Measurements from ENCODE around the gene SPDYA. TPM values are rescaled to one million over a fixed set of nuclear protein-coding genes. Genes with fewer than 3 reads are reported as not detected.

Gene SPDYA
- total RNA-seq, 4 donors from 2014 or later = 0.35 to 0.80 TPM; not detected in 2

DNA sequence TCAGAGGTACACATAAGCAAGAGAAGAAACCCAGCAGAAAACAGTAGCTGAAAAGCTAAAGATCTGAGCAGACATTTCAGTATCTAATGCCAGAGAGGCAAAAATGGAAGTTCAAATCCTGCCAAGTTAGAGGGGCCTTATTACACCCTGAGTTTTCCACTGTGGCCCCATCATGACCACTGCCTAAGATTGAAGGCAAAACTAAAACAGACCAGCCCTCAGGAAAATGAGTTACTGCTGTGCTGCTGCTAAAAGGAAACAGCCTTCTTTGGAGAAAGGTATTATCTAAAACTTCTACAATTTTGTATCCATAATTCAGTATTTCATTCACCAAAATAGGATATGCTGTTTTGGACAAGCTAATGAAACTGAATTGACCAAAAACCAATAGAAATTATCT is 42.2 kb upstream of the SPDYA start:
- Histone ChIP-seq H3K4me1 (peaks cover 0 to 54% (median 4%) of the 10 kb centered on the region in 4 donors), H3K9me3 (no peaks in the 10 kb centered on the region), H3K27me3 (no peaks in the 10 kb centered on the region), H3K36me3 (no peaks in the 10 kb centered on the region), H3K4me3 (no peak overlapping the region), H3K27ac (no peak overlapping the region)
- TF ChIP-seq CTCF (IDR thresholded peaks at IDR 0.05) (no peak), POLR2A (IDR thresholded peaks at IDR 0.05) (no peak)
- DNase-seq = no peak

GRCh38 chr2:28768952-28769351 is 41.7 kb upstream of the SPDYA start:
- Histone ChIP-seq H3K4me3 (no peak overlapping the region), H3K9me3 (no peaks in the 10 kb centered on the region), H3K27me3 (no peaks in the 10 kb centered on the region), H3K36me3 (no peaks in the 10 kb centered on the region), H3K27ac (no peak overlapping the region), H3K4me1 (peaks cover 0 to 50% (median 4%) of the 10 kb centered on the region in 4 donors)
- TF ChIP-seq CTCF (IDR thresholded peaks at IDR 0.05) (no peak), POLR2A (IDR thresholded peaks at IDR 0.05) (no peak)
- DNase-seq = no peak

GRCh38 chr2:28772351-28772750 is 38.3 kb upstream of the SPDYA start:
- H3K4me3 ChIP-seq = no peak overlapping the region
- no peak overlapping the region for H3K27ac ChIP-seq
- peaks cover 0 to 7% (median 0%) of the 10 kb centered on the region in 3 donors for H3K36me3 ChIP-seq
- TF ChIP-seq CTCF (IDR thresholded peaks at IDR 0.05) (no peak), POLR2A (IDR thresholded peaks at IDR 0.05) (no peak)
- no peaks in the 10 kb centered on the region for H3K27me3 ChIP-seq
- DNase-seq = no peak
- H3K9me3 ChIP-seq = no peaks in the 10 kb centered on the region
- H3K4me1 ChIP-seq = peaks cover 0 to 28% (median 1%) of the 10 kb centered on the region in 4 donors

GRCh38 chr2:28776471-28776870 is 34.2 kb upstream of the SPDYA start:
- Histone ChIP-seq H3K27ac (no peak overlapping the region), H3K4me1 (peaks cover 0 to 13% (median 0%) of the 10 kb centered on the region in 4 donors), H3K27me3 (no peaks in the 10 kb centered on the region), H3K9me3 (no peaks in the 10 kb centered on the region), H3K36me3 (peaks cover 0 to 49% (median 0%) of the 10 kb centered on the region in 3 donors), H3K4me3 (no peak overlapping the region)
- TF ChIP-seq CTCF (IDR thresholded peaks at IDR 0.05) (no peak), POLR2A (IDR thresholded peaks at IDR 0.05) (no peak)
- no peak for DNase-seq

DNA sequence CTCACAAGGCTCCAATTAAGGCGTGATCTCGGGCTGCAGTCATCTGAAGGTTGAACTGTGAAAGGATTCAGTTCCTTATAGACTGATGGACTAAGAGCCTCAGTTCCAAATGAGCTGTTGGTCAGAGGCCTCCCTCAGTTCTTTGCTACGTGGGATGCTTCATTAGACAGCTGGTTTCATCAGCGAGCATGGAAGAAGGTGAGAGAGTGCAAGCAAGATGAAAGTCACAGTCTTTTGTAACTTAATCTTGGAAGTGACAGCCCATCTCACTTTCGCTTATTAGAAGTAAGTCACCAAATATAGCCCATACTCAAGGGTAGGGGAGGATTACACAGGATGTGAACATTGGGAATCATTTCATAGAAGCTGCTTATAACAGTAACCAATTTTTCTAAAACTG is 32.2 kb upstream of the SPDYA start:
- DNase-seq = no peak
- H3K4me1 ChIP-seq = peaks cover 0 to 7% (median 0%) of the 10 kb centered on the region in 4 donors
- peaks cover 0 to 68% (median 0%) of the 10 kb centered on the region in 3 donors for H3K36me3 ChIP-seq
- H3K27me3 ChIP-seq = no peaks in the 10 kb centered on the region
- no peak overlapping the region for H3K27ac ChIP-seq
- no peak for TF ChIP-seq CTCF (IDR thresholded peaks at IDR 0.05)
- no peaks in the 10 kb centered on the region for H3K9me3 ChIP-seq
- no peak overlapping the region for H3K4me3 ChIP-seq

- no peak for DNase-seq
- TF ChIP-seq POLR2A (IDR thresholded peaks at IDR 0.05) (no peak), CTCF (IDR thresholded peaks at IDR 0.05) (no peak)
- H3K27ac ChIP-seq = no peak overlapping the region
- no peaks in the 10 kb centered on the region for H3K9me3 ChIP-seq
- peaks cover 0 to 74% (median 0%) of the 10 kb centered on the region in 3 donors for H3K36me3 ChIP-seq
- peaks cover 0 to 7% (median 0%) of the 10 kb centered on the region in 4 donors for H3K4me1 ChIP-seq
- no peak overlapping the region for H3K4me3 ChIP-seq
- H3K27me3 ChIP-seq = no peaks in the 10 kb centered on the region
These were observed 31.6 kb upstream of the SPDYA start for GRCh38 chr2:28779001-28779400.
